HEK293 (cell line): Measurements from ENCODE around the gene COMMD3.

Source experiments
- BCL11B ChIP-seq: fragments of 450-650 bp; formaldehyde crosslinking; IDR thresholded peaks from 2 replicates; pipeline ENCODE4 v1.5.1; 2016; ENCODE audit warnings: low read depth, missing biosample characterization, missing genetic modification characterization
- GLIS2 ChIP-seq: fragments of 450-650 bp; formaldehyde crosslinking; IDR thresholded peaks from 2 replicates; pipeline ENCODE4 v1.5.1; 2016; ENCODE audit warnings: missing biosample characterization, missing genetic modification characterization
- KLF10 ChIP-seq: fragments of 450-650 bp; IDR thresholded peaks from 2 replicates; pipeline ENCODE4 v1.5.1; 2018; ENCODE audit warnings: missing biosample characterization, mild to moderate bottlenecking, missing genetic modification characterization
- MYNN ChIP-seq: fragments of 450-650 bp; formaldehyde crosslinking; IDR thresholded peaks from 2 replicates; pipeline ENCODE4 v1.5.1; 2016; ENCODE audit warnings: missing biosample characterization, missing genetic modification characterization, borderline replicate concordance
- PRDM1 ChIP-seq: fragments of 450-650 bp; formaldehyde crosslinking; IDR thresholded peaks from 2 replicates; pipeline ENCODE4; 2016; ENCODE audit warnings: missing biosample characterization, missing genetic modification characterization
- PRDM4 ChIP-seq: fragments of 450-650 bp; formaldehyde crosslinking; IDR thresholded peaks from 2 replicates; pipeline ENCODE4 v1.5.1; 2017; ENCODE audit warnings: missing biosample characterization, missing genetic modification characterization
- SALL2 ChIP-seq: fragments of 450-650 bp; formaldehyde crosslinking; IDR thresholded peaks from 2 replicates; pipeline ENCODE4 v1.5.0; 2017; ENCODE audit warnings: missing biosample characterization, mild to moderate bottlenecking, missing genetic modification characterization, borderline replicate concordance
- SCRT1 ChIP-seq: fragments of 450-650 bp; formaldehyde crosslinking; IDR thresholded peaks from 2 replicates; pipeline ENCODE4 v1.5.1; 2016; ENCODE audit warnings: missing biosample characterization, missing genetic modification characterization, borderline replicate concordance
- SETDB1 ChIP-seq: IDR thresholded peaks from one replicate; pipeline ENCODE4 v1.6.1; 2017; ENCODE audit warnings: mild to moderate bottlenecking, low read length, moderate library complexity, mixed read lengths; ENCODE audit not compliant: insufficient read length
- SP7 ChIP-seq: fragments of 450-650 bp; formaldehyde crosslinking; IDR thresholded peaks from 2 replicates; pipeline ENCODE4 v1.5.1; 2016; ENCODE audit warnings: missing biosample characterization, missing genetic modification characterization
- ZBTB26 ChIP-seq: fragments of 450-650 bp; formaldehyde crosslinking; optimal IDR thresholded peaks from 2 replicates; pipeline ENCODE3; 2016; ENCODE audit warnings: missing biosample characterization, mild to moderate bottlenecking, missing genetic modification characterization
- ZIC2 ChIP-seq: fragments of 450-650 bp; formaldehyde crosslinking; IDR thresholded peaks from 2 replicates; pipeline ENCODE4 v1.5.1; 2016; ENCODE audit warnings: missing biosample characterization, missing genetic modification characterization
- ZNF114 ChIP-seq: fragments of 450-650 bp; formaldehyde crosslinking; IDR thresholded peaks from 2 replicates; pipeline ENCODE4 v1.5.0; 2017; ENCODE audit warnings: missing biosample characterization, missing genetic modification characterization
- ZNF174 ChIP-seq: fragments of 450-650 bp; formaldehyde crosslinking; IDR thresholded peaks from 2 replicates; pipeline ENCODE4 v1.5.0; 2017; ENCODE audit warnings: missing biosample characterization, mild to moderate bottlenecking, missing genetic modification characterization
- ZNF223 ChIP-seq: fragments of 450-650 bp; formaldehyde crosslinking; IDR thresholded peaks from 2 replicates; pipeline ENCODE4 v1.5.1; 2016; ENCODE audit warnings: missing biosample characterization, missing genetic modification characterization
- ZNF37A ChIP-seq: fragments of 450-650 bp; IDR thresholded peaks from 2 replicates; pipeline ENCODE4 v1.5.1; 2018; ENCODE audit warnings: missing biosample characterization, missing genetic modification characterization
- ZNF394 ChIP-seq: fragments of 450-650 bp; formaldehyde crosslinking; IDR thresholded peaks from 2 replicates; pipeline ENCODE4 v1.5.1; 2016; ENCODE audit warnings: missing biosample characterization, missing genetic modification characterization, mild to moderate bottlenecking, moderate library complexity, borderline replicate concordance
- ZNF398 ChIP-seq: fragments of 450-650 bp; formaldehyde crosslinking; IDR thresholded peaks from 2 replicates; pipeline ENCODE4 v1.5.1; 2017; ENCODE audit warnings: missing biosample characterization, missing genetic modification characterization
- ZNF433 ChIP-seq: fragments of 450-650 bp; formaldehyde crosslinking; IDR thresholded peaks from 2 replicates; pipeline ENCODE4 v1.5.1; 2016; ENCODE audit warnings: missing biosample characterization, missing genetic modification characterization, low read depth
- ZNF48 ChIP-seq: fragments of 450-650 bp; formaldehyde crosslinking; IDR thresholded peaks from 2 replicates; pipeline ENCODE4 v1.5.1; 2016; ENCODE audit warnings: missing biosample characterization, missing genetic modification characterization
- ZNF488 ChIP-seq: fragments of 450-650 bp; formaldehyde crosslinking; IDR thresholded peaks from 2 replicates; pipeline ENCODE4 v1.5.1; 2016; ENCODE audit warnings: missing biosample characterization, missing genetic modification characterization
- ZNF501 ChIP-seq: fragments of 450-650 bp; formaldehyde crosslinking; IDR thresholded peaks from 2 replicates; pipeline ENCODE4 v1.5.1; 2016; ENCODE audit warnings: missing biosample characterization, missing genetic modification characterization
- ZNF548 ChIP-seq: fragments of 450-650 bp; formaldehyde crosslinking; IDR thresholded peaks from 2 replicates; pipeline ENCODE4 v1.5.1; 2016; ENCODE audit warnings: missing biosample characterization, missing genetic modification characterization
- ZNF558 ChIP-seq: fragments of 450-650 bp; formaldehyde crosslinking; IDR thresholded peaks from 2 replicates; pipeline ENCODE4 v1.5.1; 2016; ENCODE audit warnings: missing biosample characterization, missing genetic modification characterization
- ZNF560 ChIP-seq: fragments of 450-650 bp; formaldehyde crosslinking; IDR thresholded peaks from 2 replicates; pipeline ENCODE4 v1.5.1; 2017; ENCODE audit warnings: missing biosample characterization, missing genetic modification characterization, borderline replicate concordance
- ZNF585B ChIP-seq: fragments of 450-650 bp; formaldehyde crosslinking; IDR thresholded peaks from 2 replicates; pipeline ENCODE4 v1.5.1; 2016; ENCODE audit warnings: missing biosample characterization, missing genetic modification characterization
- ZNF610 ChIP-seq: fragments of 450-650 bp; formaldehyde crosslinking; IDR thresholded peaks from 2 replicates; pipeline ENCODE4 v1.5.1; 2016; ENCODE audit warnings: missing biosample characterization, missing genetic modification characterization, borderline replicate concordance
- ZNF621 ChIP-seq: fragments of 450-650 bp; formaldehyde crosslinking; IDR thresholded peaks from 2 replicates; pipeline ENCODE4 v1.5.1; 2017; ENCODE audit warnings: missing biosample characterization, missing genetic modification characterization
- ZNF624 ChIP-seq: fragments of 450-650 bp; formaldehyde crosslinking; IDR thresholded peaks from 2 replicates; pipeline ENCODE4 v1.5.1; 2017; ENCODE audit warnings: missing biosample characterization, missing genetic modification characterization
- ZNF704 ChIP-seq: fragments of 450-650 bp; formaldehyde crosslinking; IDR thresholded peaks from 2 replicates; pipeline ENCODE4 v1.5.1; 2016; ENCODE audit warnings: missing biosample characterization, missing genetic modification characterization
- ZNF768 ChIP-seq: fragments of 450-650 bp; formaldehyde crosslinking; IDR thresholded peaks from 2 replicates; pipeline ENCODE4 v1.5.1; 2018; ENCODE audit warnings: missing biosample characterization, mild to moderate bottlenecking, missing genetic modification characterization
- ZSCAN5A ChIP-seq: fragments of 450-650 bp; formaldehyde crosslinking; IDR thresholded peaks from 2 replicates; pipeline ENCODE4 v1.5.1; 2016; ENCODE audit warnings: missing biosample characterization, missing genetic modification characterization

Gene COMMD3

GRCh38 chr10:22340329-22341189, 24.4 kb downstream of the COMMD3 start (continued):
- no peak; the same call in 1 of the 2 replicates for TF ChIP-seq KLF10 (tag by site-specific recombination)
- TF ChIP-seq ZIC2 (tag by site-specific recombination): peak; percentile 69
- no peak for TF ChIP-seq SALL2
- TF ChIP-seq ZNF585B (tag by site-specific recombination): no peak
- no peak for TF ChIP-seq ZNF48
- TF ChIP-seq ZNF704 (tag by site-specific recombination): no peak
- TF ChIP-seq ZNF37A (tag by site-specific recombination): no peak
- TF ChIP-seq SP7: peak; percentile 43
- TF ChIP-seq ZNF621: no peak
- TF ChIP-seq ZNF624 (tag by site-specific recombination): no peak
- TF ChIP-seq SCRT1 (tag by site-specific recombination): no peak
- no peak for TF ChIP-seq ZNF114 (tag by site-specific recombination)
- no peak for TF ChIP-seq ZNF488
- 0 out of 2 replicates have a peak, but pooled peaks have one; percentile 25 for TF ChIP-seq ZSCAN5A (tag by site-specific recombination)
- no peak for TF ChIP-seq ZNF394 (tag by site-specific recombination)
- TF ChIP-seq ZNF501 (tag by site-specific recombination): 0 out of 2 replicates have a peak, but pooled peaks have one; percentile 49
- no peak for TF ChIP-seq SETDB1
- TF ChIP-seq ZNF768 (tag by site-specific recombination): no peak
- no peak for TF ChIP-seq MYNN (tag by site-specific recombination)
- TF ChIP-seq GLIS2: peak; percentile 76
- 0 out of 2 replicates have a peak, but pooled peaks have one; percentile 37 for TF ChIP-seq ZNF398 (tag by site-specific recombination)
- no peak for TF ChIP-seq ZNF433
- TF ChIP-seq ZNF560 (tag by site-specific recombination): no peak
- TF ChIP-seq ZNF174: no peak
- TF ChIP-seq ZNF558 (tag by site-specific recombination): no peak
- TF ChIP-seq ZNF223 (tag by site-specific recombination): no peak
- no peak for TF ChIP-seq PRDM4 (tag by site-specific recombination)
- no peak for TF ChIP-seq BCL11B (tag by site-specific recombination)
- TF ChIP-seq ZNF610 (tag by site-specific recombination): no peak
- TF ChIP-seq PRDM1 (tag by site-specific recombination): no peak
- TF ChIP-seq ZNF548 (tag by site-specific recombination): no peak
- peak; percentile 75 for TF ChIP-seq ZBTB26
